SK-N-SH (cell line): ENCODE data around the gene BTG1. TPM values are rescaled to one million over a fixed set of nuclear protein-coding genes. Genes with fewer than 3 reads are reported as not detected.

ENCODE experiments used
- CTCF ChIA-PET: fragments of 300-600, 350-600 bp; formaldehyde crosslinking; extraction: SDS; loops from one replicate; lab custom pipeline; 2021; lab: Yijun Ruan, JAX
- POLR2A ChIA-PET: fragments of 350-600 bp; sonication (Branson Sonifier 250); formaldehyde crosslinking; extraction: SDS; loops from one replicate; lab custom pipeline; 2020; ENCODE audit warnings: antibody characterized with exemption, inconsistent platforms; lab: Yijun Ruan, JAX
- DNase-seq: peaks from one replicate; pipeline ENCODE4 v3.0.0; 2012
- H2AFZ ChIP-seq: fragments of 200-600 bp; sonication (generic); 2 replicates; pipeline ENCODE4 v1.8.1; 2016; ENCODE audit warnings: antibody characterized with exemption, mild to moderate bottlenecking, low read depth
- H3F3A ChIP-seq: fragments of 200-600 bp; sonication (generic); replicated peaks from 2 replicates; pipeline ENCODE3; 2016; ENCODE audit warnings: antibody characterized with exemption, mild to moderate bottlenecking; ENCODE audit not compliant: insufficient read depth
- H3K27ac ChIP-seq, 2 experiments: fragments of 200-500 bp in 1 of 2; fragments of 200-600 bp in 1 of 2; sonication (Bioruptor generic) in 1 of 2; sonication (generic), shearing (Covaris generic) in 1 of 2; 2 replicates each; pipeline versions ENCODE4 v1.5.1 to v1.6.1; 2014 to 2016; ENCODE audit warnings: low read depth in 2 of 2, inconsistent platforms in 1 of 2, low read length in 1 of 2, mild to moderate bottlenecking in 1 of 2, mixed read lengths in 1 of 2
- H3K27me3 ChIP-seq: fragments of 200-600 bp; sonication (generic), shearing (Covaris generic); 2 replicates; pipeline ENCODE4 v1.6.1; 2016; ENCODE audit warnings: mixed run types; ENCODE audit not compliant: insufficient read depth
- H3K36me3 ChIP-seq, 2 experiments: fragments of 200-500 bp in 1 of 2; fragments of 200-600 bp in 1 of 2; sonication (Bioruptor generic) in 1 of 2; sonication (generic) in 1 of 2; replicated peaks in 1 of 2; 2 replicates each; pipeline versions ENCODE3 to v1.5.1; 2014 to 2016; ENCODE audit warnings: low read length in 1 of 2, mild to moderate bottlenecking in 1 of 2; ENCODE audit not compliant: insufficient read depth in 2 of 2, control insufficient read depth in 1 of 2
- H3K4me1 ChIP-seq, 2 experiments: fragments of 200-500 bp in 1 of 2; fragments of 200-600 bp in 1 of 2; sonication (Bioruptor generic) in 1 of 2; sonication (generic), shearing (Covaris generic) in 1 of 2; 2 replicates each; pipeline versions ENCODE4 v1.5.1 to v1.6.1; 2014 to 2016; ENCODE audit warnings: low read depth in 1 of 2, low read length in 1 of 2, mixed run types in 1 of 2; ENCODE audit not compliant: insufficient read depth in 2 of 2, control insufficient read depth in 1 of 2
- H3K4me2 ChIP-seq: fragments of 200-600 bp; sonication (generic), shearing (Covaris generic); 2 replicates; pipeline ENCODE4 v1.6.1; 2017; ENCODE audit warnings: mixed run types
- H3K4me3 ChIP-seq, 2 experiments: fragments of 200-500 bp in 1 of 2; fragments of 200-600 bp in 1 of 2; sonication (Bioruptor generic) in 1 of 2; sonication (generic), shearing (Covaris generic) in 1 of 2; 2 replicates each; pipeline versions ENCODE4 v1.5.1 to v1.8.1; 2014 to 2016; ENCODE audit warnings: low read depth in 2 of 2, inconsistent platforms in 1 of 2, low read length in 1 of 2, mild to moderate bottlenecking in 1 of 2, mixed read lengths in 1 of 2, moderate library complexity in 1 of 2
- H3K79me2 ChIP-seq: fragments of 200-600 bp; sonication (generic); 2 replicates; pipeline ENCODE4 v1.8.1; 2017; ENCODE audit warnings: mild to moderate bottlenecking; ENCODE audit not compliant: insufficient read depth
- H3K9ac ChIP-seq: fragments of 200-600 bp; sonication (generic); 2 replicates; pipeline ENCODE4 v1.6.1; 2017; ENCODE audit warnings: mixed run types
- H3K9me2 ChIP-seq: fragments of 200-600 bp; sonication (generic); 2 replicates; pipeline ENCODE4 v1.6.1; 2017; ENCODE audit warnings: mixed run types
- H3K9me3 ChIP-seq: fragments of 200-600 bp; sonication (generic); 2 replicates; pipeline ENCODE4 v1.6.1; 2017; ENCODE audit warnings: mixed run types, mild to moderate bottlenecking, moderate library complexity
- H4K20me1 ChIP-seq: fragments of 200-600 bp; sonication (generic); 2 replicates; pipeline ENCODE4 v1.6.1; 2017; ENCODE audit warnings: mild to moderate bottlenecking, mixed run types; ENCODE audit not compliant: insufficient read depth
- EP300 ChIP-seq, 2 experiments: IDR thresholded peaks; 2 replicates each; pipeline versions ENCODE4 v1.4.0 to v1.6.1; 2012; ENCODE audit warnings: borderline replicate concordance in 1 of 2, low read depth in 1 of 2, low read length in 1 of 2
- EZH2phosphoT487 ChIP-seq: fragments of 200-600 bp; sonication (generic); IDR thresholded peaks from 2 replicates; pipeline ENCODE4 v1.6.1; 2017; ENCODE audit warnings: low read depth, mixed run types, mild to moderate bottlenecking, antibody characterized with exemption, moderate library complexity, borderline replicate concordance
- FOXM1 ChIP-seq: IDR thresholded peaks from 2 replicates; pipeline ENCODE4 v1.4.0; 2012; ENCODE audit warnings: low read depth, mild to moderate bottlenecking
- JUND ChIP-seq: IDR thresholded peaks from 2 replicates; pipeline ENCODE4 v1.4.0; 2012
- NFIC ChIP-seq: IDR thresholded peaks from 2 replicates; pipeline ENCODE4 v1.4.0; 2012; ENCODE audit warnings: borderline replicate concordance
- POLR2AphosphoS5 ChIP-seq: IDR thresholded peaks from 2 replicates; pipeline ENCODE4 v1.6.1; 2012; ENCODE audit warnings: low read depth, low read length
- RAD21 ChIP-seq: IDR thresholded peaks from 2 replicates; pipeline ENCODE4 v1.6.1; 2012; ENCODE audit warnings: mild to moderate bottlenecking, low read length
- RCOR1 ChIP-seq: fragments of 150-350 bp; IDR thresholded peaks from 2 replicates; pipeline ENCODE4 v1.6.1; 2017; ENCODE audit warnings: antibody characterized with exemption, low read length
- SIN3A ChIP-seq: IDR thresholded peaks from 2 replicates; pipeline ENCODE4 v1.6.1; 2012; ENCODE audit warnings: low read depth, mild to moderate bottlenecking, low read length, moderate library complexity, borderline replicate concordance
- SMC3 ChIP-seq: IDR thresholded peaks from 2 replicates; pipeline ENCODE4 v1.6.1; 2012; ENCODE audit warnings: low read depth, low read length, improper control_type of control experiment
- TAF1 ChIP-seq: IDR thresholded peaks from 2 replicates; pipeline ENCODE4 v1.6.1; 2012; ENCODE audit warnings: low read depth, mild to moderate bottlenecking, low read length, moderate library complexity, borderline replicate concordance
- TCF12 ChIP-seq: IDR thresholded peaks from 2 replicates; pipeline ENCODE4 v1.4.0; 2012
- YY1 ChIP-seq: IDR thresholded peaks from 2 replicates; pipeline ENCODE4 v1.4.0; 2012; ENCODE audit warnings: low read depth, mild to moderate bottlenecking
- WGBS: methylation state at CpG from one replicate; pipeline ENCODE4 v1.1.6; 2017; ENCODE audit warnings: low lambda C conversion rate; 5-methylcytosine and 5-hydroxymethylcytosine counted together
- polyA plus RNA-seq, 3 experiments: library from polyadenylated mRNA; depleted of rRNA; stranded (reverse); fragments of >200 nt; gene quantifications; 2 replicates each; pipeline ENCODE4 v1.2.3, GENCODE V29; 2012
- TF ChIP-seq, protein P1 (sequence below): fragments of 200-600 bp; sonication (generic); IDR thresholded peaks from 2 replicates; pipeline ENCODE4 v1.6.1; 2017; ENCODE audit warnings: antibody characterized with exemption, mild to moderate bottlenecking, moderate library complexity
- TF ChIP-seq, protein P2 (sequence below): fragments of 150-350 bp; IDR thresholded peaks from 2 replicates; pipeline ENCODE4 v1.6.1; 2016; ENCODE audit warnings: mild to moderate bottlenecking, low read depth, low read length
- TF ChIP-seq, protein P3 (sequence below): IDR thresholded peaks from 2 replicates; pipeline ENCODE4; 2012
- TF ChIP-seq, protein P4 (sequence below): IDR thresholded peaks from 2 replicates; pipeline ENCODE4 v1.4.0; 2012; ENCODE audit warnings: low read depth, borderline replicate concordance

Gene BTG1
- polyA plus RNA-seq, 1 of the 3 experiments (the other 2 are of a cell fraction): 28.3 TPM

DNA sequence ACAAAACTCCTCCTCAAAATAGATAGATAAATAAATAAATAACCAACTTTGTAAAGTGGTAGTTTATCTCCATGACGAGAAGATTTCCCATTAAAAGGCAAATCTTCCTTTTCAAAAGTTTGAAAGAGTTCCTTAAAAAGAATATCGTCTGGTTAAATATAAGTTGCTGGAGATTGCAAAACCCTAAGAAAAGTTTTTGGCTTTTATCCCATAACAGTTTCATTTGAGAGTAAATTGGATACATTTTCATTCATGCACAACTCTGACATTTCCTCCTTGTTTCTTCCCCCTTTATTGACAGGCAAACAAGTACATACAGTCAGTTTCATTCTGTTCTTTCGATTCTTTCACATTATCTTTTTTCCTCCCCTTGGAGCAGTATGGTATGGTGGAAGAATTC is 45.4 kb upstream of the BTG1 start (continued):
- TF ChIP-seq, protein P1, sequence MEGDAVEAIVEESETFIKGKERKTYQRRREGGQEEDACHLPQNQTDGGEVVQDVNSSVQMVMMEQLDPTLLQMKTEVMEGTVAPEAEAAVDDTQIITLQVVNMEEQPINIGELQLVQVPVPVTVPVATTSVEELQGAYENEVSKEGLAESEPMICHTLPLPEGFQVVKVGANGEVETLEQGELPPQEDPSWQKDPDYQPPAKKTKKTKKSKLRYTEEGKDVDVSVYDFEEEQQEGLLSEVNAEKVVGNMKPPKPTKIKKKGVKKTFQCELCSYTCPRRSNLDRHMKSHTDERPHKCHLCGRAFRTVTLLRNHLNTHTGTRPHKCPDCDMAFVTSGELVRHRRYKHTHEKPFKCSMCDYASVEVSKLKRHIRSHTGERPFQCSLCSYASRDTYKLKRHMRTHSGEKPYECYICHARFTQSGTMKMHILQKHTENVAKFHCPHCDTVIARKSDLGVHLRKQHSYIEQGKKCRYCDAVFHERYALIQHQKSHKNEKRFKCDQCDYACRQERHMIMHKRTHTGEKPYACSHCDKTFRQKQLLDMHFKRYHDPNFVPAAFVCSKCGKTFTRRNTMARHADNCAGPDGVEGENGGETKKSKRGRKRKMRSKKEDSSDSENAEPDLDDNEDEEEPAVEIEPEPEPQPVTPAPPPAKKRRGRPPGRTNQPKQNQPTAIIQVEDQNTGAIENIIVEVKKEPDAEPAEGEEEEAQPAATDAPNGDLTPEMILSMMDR: no peak
- TF ChIP-seq NFIC (no peak), EP300 (IDR thresholded peaks at IDR 0.05; ENCODE audit: borderline replicate concordance in 1 of 2, low read depth in 1 of 2, low read length in 1 of 2) (no peak), TCF12 (no peak)
- TF ChIP-seq, protein P2, sequence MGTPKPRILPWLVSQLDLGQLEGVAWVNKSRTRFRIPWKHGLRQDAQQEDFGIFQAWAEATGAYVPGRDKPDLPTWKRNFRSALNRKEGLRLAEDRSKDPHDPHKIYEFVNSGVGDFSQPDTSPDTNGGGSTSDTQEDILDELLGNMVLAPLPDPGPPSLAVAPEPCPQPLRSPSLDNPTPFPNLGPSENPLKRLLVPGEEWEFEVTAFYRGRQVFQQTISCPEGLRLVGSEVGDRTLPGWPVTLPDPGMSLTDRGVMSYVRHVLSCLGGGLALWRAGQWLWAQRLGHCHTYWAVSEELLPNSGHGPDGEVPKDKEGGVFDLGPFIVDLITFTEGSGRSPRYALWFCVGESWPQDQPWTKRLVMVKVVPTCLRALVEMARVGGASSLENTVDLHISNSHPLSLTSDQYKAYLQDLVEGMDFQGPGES: no peak
- TF ChIP-seq, protein P3, sequence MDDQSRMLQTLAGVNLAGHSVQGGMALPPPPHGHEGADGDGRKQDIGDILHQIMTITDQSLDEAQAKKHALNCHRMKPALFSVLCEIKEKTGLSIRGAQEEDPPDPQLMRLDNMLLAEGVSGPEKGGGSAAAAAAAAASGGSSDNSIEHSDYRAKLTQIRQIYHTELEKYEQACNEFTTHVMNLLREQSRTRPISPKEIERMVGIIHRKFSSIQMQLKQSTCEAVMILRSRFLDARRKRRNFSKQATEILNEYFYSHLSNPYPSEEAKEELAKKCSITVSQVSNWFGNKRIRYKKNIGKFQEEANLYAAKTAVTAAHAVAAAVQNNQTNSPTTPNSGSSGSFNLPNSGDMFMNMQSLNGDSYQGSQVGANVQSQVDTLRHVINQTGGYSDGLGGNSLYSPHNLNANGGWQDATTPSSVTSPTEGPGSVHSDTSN: no peak

DNA sequence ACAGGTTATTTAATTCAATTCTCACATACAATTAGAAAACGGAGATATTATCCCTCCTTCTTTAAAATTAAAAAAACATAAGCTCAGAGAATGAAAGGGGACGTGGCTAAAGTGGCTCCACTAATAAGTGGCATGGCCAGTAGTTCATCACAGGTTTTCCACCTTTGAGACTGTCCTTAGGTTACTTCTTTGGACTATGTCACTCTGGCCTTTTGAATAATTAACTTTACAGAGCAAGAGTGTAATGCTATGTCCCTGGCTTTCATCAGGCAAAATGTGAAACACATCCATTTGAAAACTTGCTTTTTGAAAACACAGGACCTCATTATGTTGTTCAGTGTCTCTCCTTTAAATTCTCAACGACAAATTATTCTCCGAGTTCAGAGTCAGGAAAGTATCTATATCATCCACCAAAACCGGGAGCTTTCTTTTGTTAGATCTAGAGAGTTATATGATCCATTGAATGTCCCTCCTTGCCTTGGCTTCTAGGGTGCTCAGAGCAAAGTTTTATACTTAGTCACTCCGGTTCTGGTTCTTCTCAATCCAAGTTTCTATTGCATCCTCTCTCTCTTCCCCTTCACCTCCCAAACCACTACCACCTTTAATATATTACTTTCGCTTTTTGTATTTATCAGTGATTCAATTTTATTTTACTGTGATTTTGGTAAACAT is 43.0 kb upstream of the BTG1 start:
- ChIA-PET POLR2A (no interaction called here), CTCF (interaction anchor here (0.9 kb wide), 1 partner anchor 8 kb away, joined by 3 read pairs; no protein-coding TSS in a partner anchor)
- H3F3A ChIP-seq: no peaks in the 10 kb centered on the region
- H3K4me1 ChIP-seq: peaks cover 0 to 2% of the 10 kb centered on the region in 2 experiments; a peak in 3 of 4 replicates
- H3K36me3 ChIP-seq: no peaks in the 10 kb centered on the region
- no peak overlapping the region for H3K27ac ChIP-seq
- no peak overlapping the region for H3K4me3 ChIP-seq
- no peak overlapping the region for H2AFZ ChIP-seq
- DNase-seq: no peak
- no peaks in the 10 kb centered on the region for H4K20me1 ChIP-seq
- no peaks in the 10 kb centered on the region for H3K79me2 ChIP-seq
- 69% methylated on average over 7 of the region's 7 CpGs for WGBS
- H3K9ac ChIP-seq: no peak overlapping the region
- H3K9me3 ChIP-seq: no peaks in the 10 kb centered on the region
- no peaks in the 10 kb centered on the region for H3K9me2 ChIP-seq
- H3K27me3 ChIP-seq: no peaks in the 10 kb centered on the region
- H3K4me2 ChIP-seq: no peak overlapping the region
- no peak for TF ChIP-seq YY1
- TF ChIP-seq TCF12: no peak
- TF ChIP-seq EZH2phosphoT487: no peak
- TF ChIP-seq RAD21: no peak
- no peak for TF ChIP-seq SIN3A
- TF ChIP-seq, protein P3: no peak
- no peak for TF ChIP-seq NFIC
- no peak for TF ChIP-seq POLR2AphosphoS5
- no peak for TF ChIP-seq FOXM1
- no peak for TF ChIP-seq SMC3
- TF ChIP-seq, protein P2: no peak
- TF ChIP-seq RCOR1: no peak
- TF ChIP-seq TAF1: no peak
- TF ChIP-seq, protein P4, sequence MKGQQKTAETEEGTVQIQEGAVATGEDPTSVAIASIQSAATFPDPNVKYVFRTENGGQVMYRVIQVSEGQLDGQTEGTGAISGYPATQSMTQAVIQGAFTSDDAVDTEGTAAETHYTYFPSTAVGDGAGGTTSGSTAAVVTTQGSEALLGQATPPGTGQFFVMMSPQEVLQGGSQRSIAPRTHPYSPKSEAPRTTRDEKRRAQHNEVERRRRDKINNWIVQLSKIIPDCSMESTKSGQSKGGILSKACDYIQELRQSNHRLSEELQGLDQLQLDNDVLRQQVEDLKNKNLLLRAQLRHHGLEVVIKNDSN: no peak
- no peak for TF ChIP-seq JUND
- TF ChIP-seq, protein P1: no peak
